Measurements from ENCODE around the gene SLC1A5.

GRCh38 chr19:46753420-46754155 lies 34.8 kb downstream of the SLC1A5 start:
- TF ChIP-seq CTCF (IDR thresholded peaks at IDR 0.05; ENCODE audit: low read length) (peak; percentile 72), EZH2phosphoT487 (IDR thresholded peaks at IDR 0.05; ENCODE audit: low read length) (no peak), EZH2 (optimal IDR thresholded peaks at IDR 0.05; ENCODE audit: low read depth, low read length) (no peak)

All from MM.1S (cell line).